Neural crest cell (in vitro differentiated cells): Measurements from ENCODE around the gene WDR26. TPM values are rescaled to one million over a fixed set of nuclear protein-coding genes. Genes with fewer than 3 reads are reported as not detected.

Experiments used
- DNase-seq: peaks from one replicate; pipeline ENCODE4 v3.0.0; 2021; ENCODE audit warnings: low read depth, mixed read lengths, low spot score
- H3K27ac Mint-ChIP-seq: one replicate; pipeline ENCODE4 v1.8.0; 2021; ENCODE audit warnings: mild to moderate bottlenecking, mixed read lengths; ENCODE audit not compliant: unreplicated experiment
- H3K27me3 Mint-ChIP-seq: 2 replicates; pipeline ENCODE4 v1.8.0; 2021; ENCODE audit warnings: low read depth, mild to moderate bottlenecking, mixed read lengths
- H3K36me3 Mint-ChIP-seq: 2 replicates; pipeline ENCODE4 v1.8.0; 2021; ENCODE audit warnings: low read depth, mild to moderate bottlenecking, mixed read lengths
- H3K4me1 Mint-ChIP-seq: 2 replicates; pipeline ENCODE4 v1.8.0; 2021; ENCODE audit warnings: mixed read lengths
- H3K4me3 Mint-ChIP-seq: one replicate; pipeline ENCODE4 v1.8.0; 2021; ENCODE audit warnings: mild to moderate bottlenecking, mixed read lengths
- H3K9me3 Mint-ChIP-seq: 2 replicates; pipeline ENCODE4 v1.8.0; 2021; ENCODE audit warnings: mixed read lengths
- total RNA-seq: library from RNA; stranded (reverse); gene quantifications from 2 replicates; pipeline ENCODE4 v1.2.1, GENCODE V29; 2021
- TF ChIP-seq, protein P1 (sequence below): fragments of 200-600 bp; sonication (generic); conservative IDR thresholded peaks from 2 replicates; pipeline ENCODE4 v1.5.0; 2021; ENCODE audit warnings: antibody characterized with exemption, mild to moderate bottlenecking

Gene WDR26
- total RNA-seq, 1 donor from 2014 or later: 65.5 TPM

DNA sequence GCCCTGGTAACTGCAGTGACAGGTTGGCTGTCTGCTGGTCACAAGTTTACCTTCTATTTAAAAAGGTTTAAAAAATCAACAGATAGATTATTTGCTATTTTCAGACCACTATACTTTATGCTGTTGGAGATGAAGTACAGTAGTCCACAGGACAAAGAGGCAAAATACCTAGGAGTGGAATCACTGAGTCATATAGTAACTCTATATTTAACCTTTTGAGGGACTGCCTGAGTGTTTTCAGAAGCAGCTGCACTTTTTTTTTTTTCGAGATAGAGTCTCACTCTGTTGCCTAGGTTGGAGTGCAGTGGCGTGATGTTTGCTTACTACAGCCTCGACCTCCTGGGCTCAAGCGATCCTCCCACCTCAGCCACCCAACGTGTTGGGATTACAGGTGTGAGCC is 66.2 kb downstream of the WDR26 start:
- DNase-seq: no peak
- TF ChIP-seq, protein P1, sequence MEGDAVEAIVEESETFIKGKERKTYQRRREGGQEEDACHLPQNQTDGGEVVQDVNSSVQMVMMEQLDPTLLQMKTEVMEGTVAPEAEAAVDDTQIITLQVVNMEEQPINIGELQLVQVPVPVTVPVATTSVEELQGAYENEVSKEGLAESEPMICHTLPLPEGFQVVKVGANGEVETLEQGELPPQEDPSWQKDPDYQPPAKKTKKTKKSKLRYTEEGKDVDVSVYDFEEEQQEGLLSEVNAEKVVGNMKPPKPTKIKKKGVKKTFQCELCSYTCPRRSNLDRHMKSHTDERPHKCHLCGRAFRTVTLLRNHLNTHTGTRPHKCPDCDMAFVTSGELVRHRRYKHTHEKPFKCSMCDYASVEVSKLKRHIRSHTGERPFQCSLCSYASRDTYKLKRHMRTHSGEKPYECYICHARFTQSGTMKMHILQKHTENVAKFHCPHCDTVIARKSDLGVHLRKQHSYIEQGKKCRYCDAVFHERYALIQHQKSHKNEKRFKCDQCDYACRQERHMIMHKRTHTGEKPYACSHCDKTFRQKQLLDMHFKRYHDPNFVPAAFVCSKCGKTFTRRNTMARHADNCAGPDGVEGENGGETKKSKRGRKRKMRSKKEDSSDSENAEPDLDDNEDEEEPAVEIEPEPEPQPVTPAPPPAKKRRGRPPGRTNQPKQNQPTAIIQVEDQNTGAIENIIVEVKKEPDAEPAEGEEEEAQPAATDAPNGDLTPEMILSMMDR: no peak
- H3K9me3 Mint-ChIP-seq: no peaks in the 10 kb centered on the region
- H3K36me3 Mint-ChIP-seq: peaks cover 15% of the 10 kb centered on the region
- H3K27me3 Mint-ChIP-seq: no peaks in the 10 kb centered on the region
- no peak overlapping the region for H3K4me3 Mint-ChIP-seq
- no peaks in the 10 kb centered on the region for H3K4me1 Mint-ChIP-seq
- H3K27ac Mint-ChIP-seq: no peak overlapping the region

DNA sequence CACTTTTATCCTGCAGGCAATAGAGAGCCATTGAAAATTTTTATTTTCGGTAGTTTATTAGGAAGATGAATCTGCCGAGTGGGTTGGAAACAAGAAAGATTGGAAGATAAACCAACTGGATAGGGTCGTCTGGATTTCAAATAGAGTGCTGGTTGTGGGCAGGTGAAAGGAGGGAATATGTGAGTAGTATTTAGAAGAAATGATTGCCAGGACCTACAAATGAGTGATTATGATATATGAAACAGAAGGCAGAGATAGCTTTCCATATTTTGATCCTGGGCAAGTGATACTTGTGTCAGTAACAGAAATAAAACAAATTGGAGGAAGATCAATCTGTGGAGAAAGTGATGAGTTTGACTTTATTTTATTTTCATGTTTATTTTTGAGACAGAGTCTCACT is 75.4 kb downstream of the WDR26 start:
- H3K4me3 Mint-ChIP-seq: peak overlapping the region; percentile 16
- no peaks in the 10 kb centered on the region for H3K27me3 Mint-ChIP-seq
- H3K36me3 Mint-ChIP-seq: peaks cover 7% of the 10 kb centered on the region
- no peaks in the 10 kb centered on the region for H3K9me3 Mint-ChIP-seq
- peaks cover 30% of the 10 kb centered on the region for H3K4me1 Mint-ChIP-seq
- TF ChIP-seq, protein P1: no peak
- no peak for DNase-seq
- no peak overlapping the region for H3K27ac Mint-ChIP-seq

DNA sequence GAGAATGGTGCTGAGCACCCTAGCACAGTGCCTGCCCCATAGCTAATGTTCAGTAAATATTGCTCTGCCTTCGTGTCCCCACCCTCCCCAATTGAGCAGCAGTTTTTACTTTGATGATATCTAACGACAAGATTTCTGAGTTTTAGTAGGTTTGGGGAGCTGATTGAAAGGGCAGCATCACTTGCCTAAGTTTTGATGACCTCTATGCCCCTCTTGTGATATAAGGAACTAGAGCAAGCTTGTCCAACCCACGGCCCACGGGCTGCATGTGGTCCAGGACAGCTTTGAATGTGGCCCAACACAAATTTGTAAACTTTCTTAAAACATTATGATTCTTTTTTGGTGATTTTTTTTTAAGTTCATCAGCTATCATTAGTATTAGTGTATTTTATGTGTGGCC is 76.4 kb downstream of the WDR26 start:
- Mint-ChIP-seq H3K4me1 (peaks cover 30% of the 10 kb centered on the region), H3K27ac (no peak overlapping the region), H3K36me3 (peaks cover 7% of the 10 kb centered on the region), H3K9me3 (no peaks in the 10 kb centered on the region), H3K4me3 (peak overlapping the region; percentile 86), H3K27me3 (no peaks in the 10 kb centered on the region)
- no peak for DNase-seq
- TF ChIP-seq, protein P1: no peak

DNA sequence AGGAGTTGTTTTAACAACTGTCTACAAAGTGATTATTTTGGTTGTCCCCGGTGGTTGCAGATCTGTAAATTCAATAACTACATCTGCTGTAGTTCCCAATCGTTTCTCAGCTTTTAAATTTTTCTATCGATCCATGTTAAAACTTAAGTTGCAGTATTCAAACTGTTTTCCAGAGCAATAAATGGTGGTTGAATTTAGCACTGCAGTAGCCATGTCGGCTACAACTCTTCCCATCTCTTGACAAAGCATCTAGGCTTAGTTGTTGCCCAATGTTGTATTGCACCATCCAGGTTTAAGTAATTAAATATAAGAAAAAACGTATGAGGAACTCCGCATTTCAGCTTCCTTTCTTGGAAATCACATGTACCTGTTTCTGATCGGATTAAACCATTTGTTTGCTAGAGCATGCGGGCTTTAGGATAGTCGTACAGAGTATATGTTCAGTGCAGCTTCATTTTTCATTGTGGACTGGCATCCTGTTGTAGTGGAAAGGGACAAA is 76.9 kb downstream of the WDR26 start:
- TF ChIP-seq, protein P1: peak; percentile 33
- Mint-ChIP-seq H3K27me3 (no peaks in the 10 kb centered on the region), H3K4me1 (peaks cover 30% of the 10 kb centered on the region), H3K27ac (peak overlapping the region; percentile 21), H3K4me3 (peak overlapping the region; percentile 86), H3K36me3 (peaks cover 4% of the 10 kb centered on the region), H3K9me3 (no peaks in the 10 kb centered on the region)
- no peak for DNase-seq

DNA sequence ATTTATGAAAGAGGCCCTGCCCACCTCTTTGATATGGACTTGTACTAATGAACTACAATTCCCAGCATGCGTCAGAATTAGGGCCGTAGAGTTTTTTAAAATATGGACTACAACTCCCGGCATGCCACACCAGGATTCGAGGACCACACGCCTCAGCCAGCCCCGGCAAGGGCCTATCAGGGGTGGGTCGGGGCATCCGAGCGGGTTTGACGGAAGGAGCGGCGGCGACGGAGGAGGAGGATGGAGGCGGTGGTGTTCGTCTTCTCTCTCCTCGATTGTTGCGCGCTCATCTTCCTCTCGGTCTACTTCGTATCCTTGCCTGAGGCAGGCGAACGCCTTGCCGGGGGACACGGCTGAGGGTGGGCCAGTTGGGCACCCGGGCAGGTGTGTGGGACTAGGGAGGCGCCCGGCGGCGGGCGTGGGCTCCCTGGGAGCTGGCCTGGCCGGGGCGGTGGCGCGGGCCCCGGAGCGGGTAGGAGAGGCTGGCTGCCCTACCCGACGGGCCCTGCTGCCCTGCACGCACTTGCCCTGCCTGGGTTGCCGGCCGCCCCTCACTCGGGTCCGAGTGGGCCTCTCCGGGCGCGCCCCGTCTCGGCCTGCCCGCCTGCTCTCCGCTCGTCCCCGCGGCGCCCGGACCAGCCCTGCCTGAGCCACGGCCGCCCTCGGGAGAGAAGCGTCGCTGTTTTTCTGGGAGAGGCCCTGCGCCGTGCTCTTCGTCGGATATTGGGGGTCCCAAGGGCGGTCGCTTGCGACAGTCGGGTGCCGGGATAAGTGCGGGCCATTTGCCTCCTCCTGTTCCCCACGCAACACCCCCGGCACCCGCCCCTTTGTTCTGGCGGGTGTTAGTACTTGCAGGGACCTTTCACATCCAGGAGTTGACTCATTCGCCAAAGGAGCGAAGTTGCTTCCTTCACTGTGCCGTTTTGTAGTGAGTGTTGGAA is 77.6 kb downstream of the WDR26 start, which contains the start of gene CNIH4:
Gene CNIH4, plus strand, starts transcription at position 195 of the 941 bp plus-strand sequence. Its CDS starts 46 bp downstream, at position 241.
- peak; percentile 76 for DNase-seq
- TF ChIP-seq, protein P1: no peak
- Mint-ChIP-seq H3K27me3 (no peaks in the 10 kb centered on the region), H3K27ac (peak within 1 kb of the TSS; percentile 77), H3K36me3 (no peaks in the 10 kb centered on the region), H3K4me3 (peak within 1 kb of the TSS; percentile 97), H3K4me1 (peaks cover 30% of the 10 kb centered on the region), H3K9me3 (no peaks in the 10 kb centered on the region)
